ENCODE measurements around the gene LENEP. TPM values are rescaled to one million over a fixed set of nuclear protein-coding genes. Genes with fewer than 3 reads are reported as not detected.
"Not testable (repeated sequence)": the region's sequence is repeated elsewhere in the genome, so short reads cannot be mapped to it uniquely, and the experiment has no call there.

LENEP gene
- polyA plus RNA-seq, 2 of the 4 experiments (the other 2 are of a cell fraction), result not detected

- TF ChIP-seq CTCF (IDR thresholded peaks at IDR 0.05) (peak; percentile 29), ELK1 (IDR thresholded peaks at IDR 0.05; ENCODE audit: low read depth, low read length) (no peak)
Observed at GRCh38 chr1:154992721-154993571, 440 bp upstream of the LENEP start (continued).

- Histone ChIP-seq H3K4me3 (no peak overlapping the region), H3K4me2 (no peak overlapping the region), H3K27ac (peak overlapping the region; percentile 35 to 63; a peak in 4 of 6 replicates), H3K4me1 (peaks cover 36% of the 10 kb centered on the region), H3K9me3 (no peaks in the 10 kb centered on the region)
- no peak for FAIRE-seq
- POLR2A ChIA-PET, result interaction anchor here (1.2 to 6.0 kb wide), 4 partner anchors 11 to 38 kb away, joined by 4 to 91 read pairs (median 12); partner anchors contain the start of genes CKS1B, FLAD1, PBXIP1 and SHC1
- WGBS (ENCODE audit: missing lambda C conversion rate), result 62% methylated on average over 1 of the region's 1 CpG
- TF ChIP-seq RFX5 (IDR thresholded peaks at IDR 0.05) (no peak), GATA3 (IDR thresholded peaks at IDR 0.05; ENCODE audit: borderline replicate concordance) (no peak), KDM5A (IDR thresholded peaks at IDR 0.05) (no peak), FOSB (CRISPR knock-in tag; IDR thresholded peaks at IDR 0.05) (no peak), RNF2 (IDR thresholded peaks at IDR 0.05; ENCODE audit: borderline replicate concordance, low read depth) (no peak), CBX2 (IDR thresholded peaks at IDR 0.05; ENCODE audit: borderline replicate concordance, low read depth) (no peak), CTCF (IDR thresholded peaks at IDR 0.05) (no peak)
- ATAC-seq, result no peak
- no peak for DNase-seq (ENCODE audit: low read depth in 1 of 2, low spot score in 1 of 2)
- CTCF ChIA-PET, result interaction anchor here (1.4 kb wide), 1 partner anchor 90 kb away, joined by 7 read pairs; no protein-coding TSS in a partner anchor
Observed at GRCh38 chr1:154994269-154994587, 842 bp downstream of the LENEP start.

GRCh38 chr1:154994591-154994990, 1.2 kb downstream of the LENEP start:
- no peak overlapping the region for H3K4me2 ChIP-seq
- no peak for ATAC-seq
- TF ChIP-seq HOXB13 (CRISPR knock-in tag; IDR thresholded peaks at IDR 0.05; ENCODE audit: low read depth), result no peak
- TF ChIP-seq POLR2AphosphoS2 (conservative IDR thresholded peaks at IDR 0.05; ENCODE audit: low read length), result no peak
- TF ChIP-seq RFX5 (IDR thresholded peaks at IDR 0.05), result no peak
- H3K4me3 ChIP-seq, result no peak overlapping the region
- H3K27ac ChIP-seq, result peak overlapping the region; percentile 35 to 63; a peak in 4 of 6 replicates
- CTCF ChIA-PET, result interaction anchor here (1.4 kb wide), 1 partner anchor 90 kb away, joined by 7 read pairs; no protein-coding TSS in a partner anchor
- FAIRE-seq, result no peak
- H3K9me3 ChIP-seq, result no peaks in the 10 kb centered on the region
- H3K4me1 ChIP-seq, result peaks cover 40% of the 10 kb centered on the region
- DNase-seq (ENCODE audit: low read depth in 1 of 2, low spot score in 1 of 2), result no peak
- POLR2A ChIA-PET, result interaction anchor here (0.6 to 6.0 kb wide), 6 partner anchors 11 to 389 kb away, joined by 4 to 91 read pairs (median 7); partner anchors contain the start of genes CKS1B, FLAD1, PBXIP1 and PYGO2
- 88% methylated on average over 3 of the region's 3 CpGs for WGBS (ENCODE audit: missing lambda C conversion rate)

GRCh38 chr1:154995301-154995983, 2.1 kb downstream of the LENEP start:
- Histone ChIP-seq H3K27ac (peak overlapping the region; percentile 35 to 63; a peak in 4 of 6 replicates), H3K4me1 (peaks cover 46% of the 10 kb centered on the region)
- not testable (repeated sequence) for H3K4me2 ChIP-seq, H3K9me3 ChIP-seq, FAIRE-seq, H3K4me3 ChIP-seq
- ATAC-seq (peak in 1 of 2 experiments; percentile 22; a peak in 3 of 6 replicates), DNase-seq (ENCODE audit: low read depth in 1 of 2, low spot score in 1 of 2) (peak; percentile 69 to 81)
- 68% methylated on average over 13 of the region's 13 CpGs for WGBS (ENCODE audit: missing lambda C conversion rate)
- TF ChIP-seq SMC3 (IDR thresholded peaks at IDR 0.05) (peak; percentile 46), RAD21 (conservative IDR thresholded peaks at IDR 0.05 in 1 of 2, IDR thresholded peaks at IDR 0.05 in 1 of 2) (peak in 1 of 2 experiments; percentile 34; a peak in 1 of 5 replicates), CTCF (IDR thresholded peaks at IDR 0.05) (peak; percentile 50)
- ChIA-PET POLR2A (interaction anchor here (0.6 to 6.0 kb wide), 6 partner anchors 12 to 390 kb away, joined by 4 to 91 read pairs (median 7); partner anchors contain the start of genes CKS1B, FLAD1, PBXIP1 and PYGO2), CTCF (interaction anchor here (1.3 kb wide), 2 partner anchors 89 to 90 kb away, joined by 3 to 5 read pairs; no protein-coding TSS in a partner anchor)

Measured in A549 (cell line).